ENCODE measurements around the gene TMEM203.
A peak's percentile ranks its signal among the peaks of the same experiment; 100 is the strongest.

The TMEM203 gene

DNA sequence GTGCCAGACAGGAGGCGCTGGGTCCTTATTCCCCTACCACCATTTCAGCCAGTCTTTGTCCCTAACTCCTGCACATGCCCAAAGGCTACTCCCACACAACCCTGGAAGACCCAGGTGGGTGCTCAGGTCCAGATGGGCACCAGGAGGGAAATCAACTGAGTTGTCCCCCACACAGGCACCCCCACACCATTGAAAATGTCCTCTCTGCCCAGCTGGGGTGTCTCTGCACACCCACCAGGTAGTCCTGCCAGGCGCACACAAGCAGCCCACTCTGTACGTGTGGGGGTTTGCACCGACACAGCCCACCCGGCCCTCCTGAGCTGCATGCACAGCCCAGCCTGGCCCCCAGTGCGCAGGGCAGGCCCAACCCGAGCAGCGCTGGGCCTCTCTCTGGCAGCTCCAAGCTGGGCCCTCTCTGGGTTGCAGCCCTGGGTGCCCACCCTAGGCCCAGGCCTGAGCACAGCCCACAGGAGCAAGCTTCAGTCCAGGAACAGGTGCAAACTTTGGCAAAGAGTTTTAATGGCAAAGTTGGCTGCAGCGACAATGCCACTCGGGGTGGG lies 14.4 kb upstream of the TMEM203 start:
- DNase-seq (ENCODE audit: low spot score): no peak
- FAIRE-seq: no peak

DNA sequence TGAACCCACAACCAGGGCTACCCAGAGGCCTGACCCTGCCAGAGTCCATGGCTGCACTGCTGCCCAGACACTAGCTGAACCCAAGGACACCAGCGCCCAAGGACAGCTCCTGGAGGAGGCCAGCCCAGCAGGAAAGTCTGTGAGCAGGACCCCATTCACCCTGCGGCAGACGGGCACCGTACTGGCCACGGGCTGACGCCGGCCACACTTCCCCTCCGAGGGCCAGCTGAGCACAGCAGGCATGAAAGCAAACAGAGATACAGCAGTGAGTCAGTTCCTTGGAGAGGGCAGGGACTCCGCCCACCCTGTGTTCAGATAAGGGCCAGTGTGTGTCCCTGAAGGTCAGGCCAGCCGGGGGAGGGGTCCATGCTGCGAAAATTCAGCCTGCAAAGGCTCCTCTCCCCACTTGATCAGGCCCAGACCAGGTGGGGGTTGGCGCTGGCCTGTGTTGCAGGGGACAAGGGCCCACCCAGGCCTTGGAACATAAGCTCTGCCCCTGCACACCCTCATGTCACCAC lies 13.4 kb upstream of the TMEM203 start:
- DNase-seq (ENCODE audit: low spot score) (peak; percentile 82), FAIRE-seq (peak; percentile 62)

DNA sequence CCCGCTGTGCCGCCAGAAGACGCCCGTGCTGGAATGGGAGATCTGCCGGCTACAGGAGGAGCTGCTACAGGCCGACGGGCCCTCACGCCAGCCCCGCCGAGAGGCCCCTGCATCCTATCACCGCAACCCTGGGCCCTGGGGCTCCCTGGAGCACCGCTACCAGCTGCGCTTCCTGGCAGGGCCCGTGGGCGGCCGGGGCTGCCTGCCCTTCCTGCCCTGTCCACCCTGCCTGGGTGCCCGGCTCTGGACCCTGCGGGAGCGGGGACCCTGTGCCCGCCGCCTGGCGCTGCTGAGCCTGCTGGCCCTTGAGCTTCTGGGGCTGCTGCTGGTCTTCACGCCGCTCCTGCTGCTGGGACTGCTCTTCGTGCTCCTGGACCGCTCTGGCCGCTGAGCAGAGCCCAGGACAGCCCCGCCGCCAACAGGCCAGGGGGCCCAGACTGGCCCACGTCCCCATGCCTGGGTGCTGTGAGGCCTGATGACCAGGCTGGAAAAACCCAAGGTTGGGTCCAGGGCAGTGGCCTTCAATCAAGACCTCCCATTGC lies 12.8 kb upstream of the TMEM203 start:
- DNase-seq (ENCODE audit: low spot score) (no peak), FAIRE-seq (no peak)

DNA sequence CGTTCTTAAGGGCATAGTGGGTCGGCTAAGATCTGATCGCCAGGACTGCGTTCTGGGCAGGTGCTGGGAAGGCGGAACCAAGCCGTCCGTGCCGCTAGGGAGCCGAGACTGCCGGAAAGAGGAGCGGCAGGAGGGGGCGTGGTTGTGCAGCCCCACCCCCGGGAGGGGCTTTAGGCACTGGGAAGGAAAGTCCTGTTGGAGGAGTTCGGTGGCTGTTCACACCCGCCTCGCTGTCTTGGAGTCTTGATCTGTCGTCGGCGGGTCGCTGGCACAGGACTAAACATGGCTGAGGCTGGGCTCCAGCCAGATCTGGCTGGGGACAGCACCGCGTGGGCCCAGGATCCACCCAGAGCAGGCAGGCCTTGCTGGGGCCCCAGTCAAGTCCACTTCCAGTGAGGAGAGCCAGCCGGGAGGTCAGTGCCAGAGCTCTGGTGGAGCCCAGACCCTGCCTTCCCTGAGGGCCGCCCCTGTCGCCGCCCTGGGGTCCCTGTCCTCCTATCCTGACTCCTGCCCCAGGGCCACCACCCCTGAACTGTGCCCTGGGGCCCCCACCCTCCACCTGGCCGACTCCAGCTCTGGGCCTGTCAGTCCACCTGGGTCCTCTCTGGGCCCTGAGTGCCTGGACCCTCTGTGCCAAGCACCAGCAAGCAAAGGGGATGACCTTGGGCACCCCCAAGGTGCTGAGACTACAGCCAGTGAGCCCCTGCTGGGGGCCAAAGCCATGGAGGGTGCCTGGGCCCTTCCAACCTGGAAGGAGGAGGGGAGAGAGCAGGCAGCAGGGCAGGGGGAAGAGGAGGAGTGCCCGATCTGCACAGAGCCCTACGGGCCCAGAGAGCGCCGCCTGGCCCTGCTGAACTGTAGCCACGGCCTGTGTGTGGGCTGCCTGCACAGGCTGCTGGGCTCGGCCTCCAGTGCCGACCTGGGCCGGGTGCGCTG lies 12.1 kb upstream of the TMEM203 start:
- DNase-seq (ENCODE audit: low spot score): no peak
- FAIRE-seq: no peak

DNA sequence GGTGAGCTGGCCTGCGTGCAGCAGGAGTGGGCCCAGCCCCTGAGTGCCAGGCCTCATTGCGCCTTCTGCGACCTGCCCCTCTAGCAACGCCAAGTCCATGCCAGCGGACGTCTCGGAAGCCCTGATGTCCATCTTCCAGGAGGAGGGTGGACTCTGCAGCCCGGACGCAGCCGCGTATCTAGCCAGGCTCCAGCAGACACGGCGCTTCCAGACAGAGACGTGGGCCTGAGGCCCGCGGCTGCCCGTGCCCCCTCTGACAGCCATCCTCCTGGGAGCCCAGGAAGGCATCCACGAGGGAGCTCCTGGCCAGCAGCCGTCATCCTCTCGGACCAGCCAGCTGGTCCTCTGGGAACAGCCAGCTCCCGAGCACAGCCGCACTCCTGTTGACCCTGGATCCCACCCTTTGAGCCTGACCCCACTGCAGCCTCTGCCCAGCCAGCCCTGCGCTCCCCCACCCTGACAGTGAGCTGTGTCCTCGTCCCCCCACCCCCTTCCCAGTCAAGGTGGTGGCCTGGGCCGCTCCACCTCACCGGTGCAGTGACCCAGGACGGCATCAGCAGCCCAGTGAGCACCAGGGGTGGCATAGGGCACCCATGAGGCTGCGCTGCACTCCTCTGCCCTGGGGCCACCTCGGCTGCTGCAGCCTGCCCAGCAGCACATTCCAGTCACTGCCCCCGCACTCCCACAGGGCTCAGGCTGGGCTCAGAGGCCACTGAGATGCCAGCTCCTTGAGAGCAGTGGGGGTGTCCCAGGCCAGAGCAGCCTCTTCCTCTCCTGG lies 10.9 kb upstream of the TMEM203 start:
- FAIRE-seq (no peak), DNase-seq (ENCODE audit: low spot score) (no peak)

DNA sequence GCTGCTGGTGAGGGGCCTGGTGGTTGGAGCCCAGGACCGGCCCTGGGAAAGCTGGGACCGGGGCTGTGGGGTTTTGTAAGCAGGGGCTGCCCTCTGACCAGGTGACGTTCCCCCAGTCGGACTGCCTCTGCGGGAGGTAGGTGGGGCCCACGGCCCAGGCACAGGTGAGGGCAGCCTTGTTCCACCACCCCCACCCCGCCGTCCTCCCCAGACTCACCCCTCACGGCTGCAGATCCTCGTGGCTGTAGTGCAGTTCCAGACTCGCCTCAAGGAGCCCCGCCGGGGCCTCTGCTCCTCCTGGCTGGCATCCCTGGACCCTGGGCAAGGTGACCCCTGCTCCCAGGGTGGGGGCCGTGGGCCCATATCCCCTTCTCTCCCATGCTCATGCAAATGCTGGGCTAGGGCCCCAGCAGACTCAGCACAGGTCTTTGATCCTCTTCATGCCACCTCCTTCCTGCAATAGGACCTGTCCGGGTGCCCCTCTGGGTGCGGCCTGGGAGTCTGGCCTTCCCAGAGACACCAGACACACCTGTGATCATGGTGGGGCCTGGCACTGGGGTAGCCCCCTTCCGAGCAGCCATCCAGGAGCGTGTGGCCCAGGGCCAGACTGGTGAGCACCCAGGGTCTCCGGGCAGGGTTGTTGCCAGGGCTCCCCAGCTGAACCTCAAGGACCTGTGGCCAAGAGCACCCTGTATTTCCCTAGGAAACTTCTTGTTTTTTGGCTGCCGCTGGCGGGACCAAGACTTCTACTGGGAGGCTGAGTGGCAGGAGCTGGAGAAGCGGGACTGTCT lies 9.9 kb upstream of the TMEM203 start:
- FAIRE-seq (no peak), DNase-seq (ENCODE audit: low spot score) (no peak)

DNA sequence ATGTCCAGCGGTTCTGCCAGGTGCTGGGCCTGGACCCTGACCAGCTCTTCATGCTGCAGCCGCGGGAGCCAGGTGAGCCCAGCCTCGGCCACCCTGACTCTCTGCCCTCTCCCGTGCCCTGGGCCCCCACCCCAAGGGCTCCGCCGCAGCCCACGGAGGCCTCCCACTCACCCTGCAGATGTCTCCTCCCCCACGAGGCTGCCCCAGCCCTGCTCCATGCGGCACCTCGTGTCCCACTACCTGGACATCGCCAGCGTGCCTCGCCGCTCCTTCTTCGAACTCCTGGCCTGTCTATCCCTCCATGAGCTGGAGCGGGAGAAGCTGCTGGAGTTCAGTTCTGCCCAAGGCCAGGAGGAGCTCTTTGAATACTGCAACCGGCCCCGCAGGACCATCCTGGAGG lies 9.2 kb upstream of the TMEM203 start:
- DNase-seq (ENCODE audit: low spot score): no peak
- FAIRE-seq: no peak

DNA sequence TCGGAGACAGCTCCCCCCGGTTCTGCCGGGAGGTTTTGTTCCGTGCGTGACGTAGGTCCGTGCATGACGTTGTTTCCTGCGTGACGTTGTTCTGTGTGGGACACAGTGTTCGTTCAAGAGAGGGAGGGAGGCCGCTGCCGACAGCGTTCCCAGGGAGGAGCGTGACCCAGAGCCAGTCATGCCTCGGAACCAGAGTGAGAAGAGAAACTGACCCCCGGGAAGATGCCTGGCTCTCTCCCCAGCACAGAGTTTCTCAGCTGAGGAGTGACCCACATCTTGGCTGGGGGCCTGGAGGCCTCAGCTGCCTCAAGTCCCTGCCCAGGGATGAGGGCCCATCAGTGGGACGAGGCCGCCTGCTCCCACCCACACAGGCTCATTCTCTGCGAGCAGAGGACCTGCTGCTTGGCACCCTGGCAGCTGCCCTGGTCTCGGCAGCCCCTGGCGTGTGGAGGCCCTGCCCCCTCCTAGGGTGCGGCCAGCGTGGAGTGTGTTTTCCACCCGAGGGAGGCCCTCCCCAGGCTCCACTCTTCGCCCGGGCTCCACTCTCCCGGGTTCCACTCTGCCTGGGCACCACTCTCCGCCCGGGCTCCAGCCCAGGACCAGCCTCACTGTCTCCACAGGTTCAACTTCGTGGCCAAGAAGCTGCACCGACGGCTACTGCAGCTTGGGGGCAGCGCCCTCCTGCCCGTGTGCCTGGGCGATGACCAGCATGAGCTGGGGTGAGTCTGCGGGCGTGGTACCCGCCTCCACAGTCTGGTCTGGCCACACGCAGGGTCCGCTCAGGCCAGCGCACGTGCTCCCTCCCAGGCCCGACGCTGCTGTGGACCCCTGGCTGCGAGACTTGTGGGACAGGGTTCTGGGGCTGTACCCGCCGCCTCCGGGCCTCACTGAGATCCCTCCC lies 8.0 kb upstream of the TMEM203 start:
- no peak for DNase-seq (ENCODE audit: low spot score)
- no peak for FAIRE-seq

DNA sequence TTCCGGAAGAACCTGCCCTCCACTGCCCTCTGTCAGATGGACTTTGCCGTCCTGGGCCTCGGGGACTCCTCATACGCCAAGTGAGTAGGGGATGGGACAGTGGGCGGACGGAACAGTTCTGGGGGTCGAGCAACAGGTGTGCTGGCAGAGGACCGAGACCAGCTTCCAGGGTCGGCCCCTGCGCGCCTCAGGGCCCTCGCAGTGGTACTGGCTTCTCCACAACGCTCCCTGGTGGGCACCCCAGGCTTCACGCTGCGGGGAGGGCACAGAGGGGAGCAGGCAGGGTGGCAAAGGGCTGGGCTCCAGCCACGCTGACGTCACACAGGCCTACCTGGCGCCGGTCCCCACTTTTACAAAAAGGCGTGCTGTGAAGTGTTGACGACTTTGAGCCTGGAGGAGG lies 7.1 kb upstream of the TMEM203 start:
- DNase-seq (ENCODE audit: low spot score) (no peak), FAIRE-seq (no peak)

DNA sequence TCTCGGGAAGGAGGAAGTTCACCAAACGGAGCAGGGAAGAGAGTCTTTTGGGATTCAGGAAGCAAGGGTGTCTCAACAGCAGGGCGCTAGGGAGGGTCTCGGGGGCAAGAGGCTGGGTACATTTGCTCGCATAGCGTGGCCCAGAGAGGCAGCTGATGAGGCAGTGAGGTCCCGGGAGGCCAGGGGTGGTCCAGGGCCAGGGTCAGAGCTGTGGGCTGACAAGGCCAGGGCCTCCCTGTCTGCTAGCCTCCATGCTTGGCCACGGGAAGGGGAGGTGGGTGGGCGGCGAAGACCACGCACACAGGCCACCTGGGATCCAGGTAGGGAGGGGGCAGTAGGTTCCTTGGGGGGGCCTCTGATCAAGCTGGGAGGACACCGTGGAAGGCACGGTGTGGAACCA lies 6.1 kb upstream of the TMEM203 start:
- DNase-seq (ENCODE audit: low spot score): no peak
- no peak for FAIRE-seq

DNA sequence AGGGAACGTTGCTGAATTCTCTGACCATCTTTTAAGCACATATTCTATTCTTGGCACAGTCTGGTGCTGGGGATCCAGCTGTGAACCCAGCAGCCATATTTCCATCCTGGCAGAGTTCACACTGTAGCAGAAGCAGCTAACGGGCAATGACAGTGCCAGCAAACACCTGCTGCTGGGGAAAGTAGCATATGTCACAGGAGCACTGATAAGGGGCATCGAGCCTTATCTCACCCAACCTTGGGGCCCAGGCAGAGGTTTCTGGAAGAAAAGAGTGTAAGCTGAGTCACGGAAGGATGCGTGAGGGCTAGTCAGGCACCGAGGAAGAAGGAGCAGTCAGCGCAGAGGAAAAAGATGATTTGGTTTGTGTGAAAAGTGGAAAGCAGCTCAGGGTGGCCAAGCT lies 1.2 kb upstream of the TMEM203 start:
- FAIRE-seq (no peak), DNase-seq (ENCODE audit: low spot score) (no peak)

DNA sequence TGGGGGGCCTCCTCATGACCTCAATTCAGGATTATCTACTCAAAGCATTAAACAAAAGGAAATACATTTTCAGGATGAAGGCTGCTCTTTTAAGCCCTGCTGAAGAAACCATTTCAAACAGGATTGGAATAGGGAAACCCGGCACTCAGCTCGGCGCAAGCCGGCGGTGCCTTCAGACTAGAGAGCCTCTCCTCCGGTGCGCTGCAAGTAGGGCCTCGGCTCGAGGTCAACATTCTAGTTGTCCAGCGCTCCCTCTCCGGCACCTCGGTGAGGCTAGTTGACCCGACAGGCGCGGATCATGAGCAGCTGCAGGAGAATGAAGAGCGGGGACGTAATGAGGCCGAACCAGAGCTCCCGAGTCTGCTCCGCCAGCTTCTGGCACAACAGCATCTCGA lies 720 bp downstream of the TMEM203 start:
- FAIRE-seq: no peak

DNA sequence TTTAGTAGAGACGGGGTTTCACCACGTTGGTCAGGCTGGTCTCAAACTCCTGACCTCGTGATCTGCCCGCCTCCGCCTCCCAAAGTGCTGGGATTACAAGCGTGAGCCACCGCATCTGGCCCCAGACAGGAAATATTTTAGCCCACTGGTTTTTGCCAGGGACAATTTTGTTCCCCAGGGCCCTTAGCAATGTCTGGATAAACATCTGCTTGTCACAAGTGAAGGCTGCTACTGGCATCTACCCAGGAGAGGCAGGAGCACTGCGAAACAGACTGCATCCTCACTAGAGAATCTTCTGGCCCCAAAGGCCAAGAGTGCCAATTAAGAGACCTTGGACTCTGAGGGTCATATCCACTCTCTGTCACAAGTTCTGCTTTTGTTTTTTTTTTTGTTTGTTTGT lies 2.5 kb downstream of the TMEM203 start:
- no peak for DNase-seq (ENCODE audit: low spot score)
- FAIRE-seq: no peak

More for the DNA sequence above, 720 bp downstream of the TMEM203 start:
- no peak for DNase-seq (ENCODE audit: low spot score)

DNA sequence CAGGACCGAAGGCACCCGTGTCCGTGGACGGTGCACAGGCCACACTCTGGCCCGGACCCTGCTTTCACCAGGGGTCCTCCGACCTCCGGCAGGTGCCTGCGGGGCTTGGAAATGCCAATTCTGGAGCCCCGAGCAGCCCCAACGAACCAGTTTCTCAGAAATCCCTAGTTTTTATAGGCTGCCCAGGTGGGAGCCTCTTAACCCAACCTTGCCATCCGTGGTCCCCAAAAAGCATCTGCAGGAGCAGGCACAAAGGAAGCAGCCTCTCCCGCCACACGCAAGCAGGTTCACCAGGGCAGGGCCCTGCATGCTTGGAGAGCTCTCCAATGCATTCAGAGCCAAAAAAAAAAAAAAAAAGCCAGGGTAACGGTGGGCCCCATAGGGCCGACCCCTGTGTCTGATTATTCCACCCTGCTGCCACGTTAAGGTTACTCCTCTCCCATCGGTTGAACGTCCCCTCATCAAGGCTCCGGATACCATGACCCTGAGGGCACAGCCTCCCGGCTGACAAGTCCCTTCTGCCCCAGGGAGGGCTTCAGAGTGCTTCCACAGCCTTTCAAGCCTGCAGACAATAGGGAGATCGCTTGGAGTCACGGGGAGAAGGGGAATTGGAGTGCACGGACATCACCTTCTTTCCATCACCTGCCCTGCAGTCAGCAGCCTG lies 4.1 kb downstream of the TMEM203 start:
- DNase-seq (ENCODE audit: low spot score): no peak
- no peak for FAIRE-seq

DNA sequence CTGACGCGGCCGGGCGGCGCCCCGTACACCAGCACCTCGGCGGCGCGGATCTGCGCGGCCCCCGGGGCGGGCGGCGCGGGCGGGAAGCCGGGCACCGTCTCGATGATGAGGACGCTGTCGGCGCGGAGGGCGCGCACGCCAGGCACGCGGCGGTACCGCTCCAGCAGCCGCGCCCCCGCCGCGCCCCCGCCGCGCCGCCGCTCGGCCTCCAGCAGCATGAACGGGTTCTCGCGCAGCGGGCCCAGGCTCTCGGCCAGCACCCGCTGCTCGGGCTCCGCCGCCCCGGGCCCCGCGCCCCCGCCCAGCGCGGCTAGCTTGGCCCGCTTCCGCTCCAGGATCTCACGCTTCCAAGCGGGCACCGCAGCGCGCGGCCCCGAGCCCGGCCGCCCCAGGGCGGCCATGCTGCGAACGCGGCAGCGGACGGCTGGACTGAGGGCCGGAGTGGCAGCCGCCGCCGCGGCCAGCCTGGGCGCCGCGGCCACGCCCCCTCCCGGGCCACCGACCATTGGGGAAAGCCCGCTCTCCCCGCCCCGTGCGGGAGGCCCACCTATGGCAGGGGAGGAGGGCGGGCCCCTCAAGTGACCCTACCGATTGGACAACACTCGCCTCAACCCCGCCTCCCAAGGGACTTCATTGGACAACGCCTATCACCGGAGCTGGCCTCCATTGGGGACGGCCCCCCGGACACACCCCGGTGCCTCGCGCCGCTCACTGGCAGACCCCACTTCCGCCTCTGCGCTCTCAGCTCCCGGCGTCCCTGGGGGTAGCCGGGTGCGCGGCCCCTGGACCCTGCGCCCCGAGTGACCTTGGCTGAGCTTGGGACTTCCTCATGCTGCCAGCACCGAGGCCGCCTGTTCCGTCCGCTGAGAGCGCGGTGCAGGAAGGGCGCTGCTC lies 4.9 kb downstream of the TMEM203 start, which contains the start of gene TPRN:
TPRN (minus strand) TSS at position 431 of the 894 bp plus-strand sequence; CDS start at position 401, 30 bp downstream.
- DNase-seq (ENCODE audit: low spot score): peak; percentile 97
- peak; percentile 83 for FAIRE-seq

DNA sequence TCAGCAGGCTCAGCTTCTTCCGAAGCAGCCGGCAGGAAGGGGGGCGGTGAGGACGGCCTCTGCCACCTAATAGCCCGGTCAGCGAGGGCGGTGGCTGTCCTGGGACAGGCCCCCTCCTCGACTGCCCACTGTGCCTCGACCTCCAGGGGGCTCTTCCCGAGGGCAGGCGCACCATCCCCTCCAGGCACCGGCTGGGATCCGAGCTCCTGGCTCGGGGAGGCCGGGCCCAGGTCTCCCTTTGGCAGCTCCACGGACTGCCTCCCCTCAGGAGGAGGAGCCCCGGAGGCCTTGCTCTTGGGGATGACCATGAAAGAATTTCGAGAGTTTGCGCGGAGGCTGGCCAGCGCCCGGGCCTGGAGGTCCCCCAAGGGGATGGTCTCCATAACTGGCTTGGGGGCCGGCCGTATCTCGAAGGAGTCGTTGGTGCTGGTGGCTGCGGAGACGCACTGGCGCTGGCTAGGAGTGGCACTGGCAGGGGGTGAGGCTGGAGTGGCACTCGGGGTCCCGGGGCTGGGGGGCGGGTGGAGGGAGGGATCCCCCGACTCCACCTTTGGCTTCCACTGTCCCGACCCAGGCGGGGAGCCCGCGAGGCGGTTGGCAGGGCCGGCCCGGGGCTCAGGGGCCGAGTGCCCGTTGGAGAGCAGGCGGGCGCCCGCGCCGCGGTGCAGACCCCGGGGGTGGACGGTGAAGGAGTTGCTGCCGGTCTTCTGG lies 5.9 kb downstream of the TMEM203 start:
- no peak for DNase-seq (ENCODE audit: low spot score)
- no peak for FAIRE-seq

DNA sequence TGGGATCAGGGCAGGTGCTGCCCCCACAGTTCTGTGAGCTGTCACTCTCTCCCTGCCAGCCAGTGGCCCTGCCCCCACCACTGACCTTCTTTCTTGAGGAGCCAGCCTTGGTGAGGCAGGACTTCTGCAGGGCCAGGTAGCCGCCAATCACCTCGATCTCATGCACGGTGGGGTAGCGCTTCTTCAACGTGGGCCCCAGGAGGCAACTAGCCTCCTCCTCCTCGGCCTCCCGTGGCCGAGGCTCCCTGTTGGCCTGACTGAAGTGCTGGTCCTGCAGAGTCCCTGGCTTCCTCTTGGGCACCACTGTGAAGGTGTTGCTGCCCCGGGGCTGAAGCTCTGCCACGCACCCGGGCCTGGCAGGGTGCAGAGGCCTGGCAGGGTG lies 6.6 kb downstream of the TMEM203 start:
- DNase-seq (ENCODE audit: low spot score): no peak
- no peak for FAIRE-seq
